ENCODE data around the gene TTC1.
A peak's percentile ranks its signal among the peaks of the same experiment; 100 is the strongest.
"Not testable (repeated sequence)": the region's sequence is repeated elsewhere in the genome, so short reads cannot be mapped to it uniquely, and the experiment has no call there.

TTC1 gene, protein sequence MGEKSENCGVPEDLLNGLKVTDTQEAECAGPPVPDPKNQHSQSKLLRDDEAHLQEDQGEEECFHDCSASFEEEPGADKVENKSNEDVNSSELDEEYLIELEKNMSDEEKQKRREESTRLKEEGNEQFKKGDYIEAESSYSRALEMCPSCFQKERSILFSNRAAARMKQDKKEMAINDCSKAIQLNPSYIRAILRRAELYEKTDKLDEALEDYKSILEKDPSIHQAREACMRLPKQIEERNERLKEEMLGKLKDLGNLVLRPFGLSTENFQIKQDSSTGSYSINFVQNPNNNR

DNA sequence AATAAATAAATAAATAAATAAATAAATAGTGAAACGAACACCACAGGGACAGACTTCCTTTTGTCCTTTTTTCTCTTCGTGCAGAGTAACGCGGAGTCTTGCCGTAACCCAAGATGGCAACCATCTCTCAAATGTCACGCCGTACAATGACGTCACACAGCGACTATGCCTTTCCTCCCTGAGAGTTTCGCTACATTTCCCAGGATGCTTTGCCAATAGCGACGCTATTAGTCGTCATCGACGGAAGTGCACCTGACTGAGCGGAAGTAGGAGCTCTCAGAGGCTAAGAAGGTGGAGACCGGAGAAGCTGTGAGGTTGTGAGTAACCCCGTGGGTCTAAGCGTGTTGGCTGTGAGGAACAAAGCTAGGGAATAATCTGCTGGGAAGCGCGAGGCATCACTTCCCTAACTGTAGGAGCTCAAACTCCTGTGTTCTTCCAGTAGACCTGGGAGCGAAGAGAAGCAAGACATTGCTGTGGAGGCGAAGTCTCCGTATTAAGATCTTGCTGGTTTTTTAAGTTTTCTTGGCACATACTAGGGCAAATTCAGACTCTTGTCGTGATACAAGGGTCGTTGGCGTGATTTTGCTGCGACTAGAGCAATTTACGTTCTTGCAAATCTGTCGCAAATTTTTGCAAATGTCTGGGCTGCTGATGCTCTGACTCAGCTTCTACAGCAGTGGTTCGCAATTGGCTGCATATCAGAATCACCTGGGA, at the start of gene TTC1:
Gene TTC1, plus strand, starts transcription at position 263 of the 714 bp plus-strand sequence. CDS start 1,390 bp downstream, outside the sequence.
- peak; percentile 96 for DNase-seq

DNA sequence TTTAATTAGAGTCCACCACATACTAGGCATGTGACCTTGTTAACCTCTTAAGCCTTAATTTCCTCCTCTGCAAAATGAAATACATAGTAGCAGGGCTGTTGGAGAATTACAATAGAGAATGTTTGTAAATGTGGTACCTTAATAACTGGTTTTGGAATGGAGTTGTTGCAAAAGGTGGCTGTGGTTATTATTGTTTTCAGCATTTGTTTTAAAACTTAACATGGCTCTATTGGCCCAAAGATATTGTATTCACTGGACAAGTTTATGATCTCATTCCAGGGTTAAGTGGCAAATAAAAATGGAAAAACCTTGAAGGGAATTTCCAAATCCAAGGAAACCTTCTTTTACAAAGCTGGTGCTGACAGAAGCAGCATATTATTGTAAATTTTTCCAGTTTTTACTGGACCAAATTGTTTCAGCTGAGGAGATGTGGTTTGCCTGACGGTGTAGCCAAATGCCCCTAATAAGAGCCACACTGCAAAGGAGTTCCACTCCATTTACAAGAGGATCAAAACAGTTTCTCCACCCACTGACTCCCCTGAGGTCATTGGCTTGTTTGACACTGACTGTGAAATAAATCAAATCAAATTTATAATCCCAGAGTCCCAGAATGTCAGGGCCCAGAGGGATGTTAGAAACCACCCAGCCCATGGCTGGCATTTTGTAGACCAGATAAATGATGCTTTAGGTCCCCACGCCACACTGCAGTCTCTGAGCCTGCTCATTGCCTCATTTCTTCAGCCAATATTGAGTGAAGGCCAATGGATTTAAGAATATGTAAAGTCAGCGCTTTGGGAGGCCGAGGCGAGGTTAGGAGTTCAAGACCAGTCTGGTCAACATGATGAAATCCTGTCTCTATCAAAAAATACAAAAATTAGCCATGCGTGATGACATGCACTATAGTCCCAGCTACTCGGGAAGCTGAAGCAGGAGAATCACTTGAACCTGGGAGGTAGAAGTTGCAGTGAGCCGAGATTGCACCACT, 47.5 kb upstream of the TTC1 start:
- no peak for DNase-seq

DNA sequence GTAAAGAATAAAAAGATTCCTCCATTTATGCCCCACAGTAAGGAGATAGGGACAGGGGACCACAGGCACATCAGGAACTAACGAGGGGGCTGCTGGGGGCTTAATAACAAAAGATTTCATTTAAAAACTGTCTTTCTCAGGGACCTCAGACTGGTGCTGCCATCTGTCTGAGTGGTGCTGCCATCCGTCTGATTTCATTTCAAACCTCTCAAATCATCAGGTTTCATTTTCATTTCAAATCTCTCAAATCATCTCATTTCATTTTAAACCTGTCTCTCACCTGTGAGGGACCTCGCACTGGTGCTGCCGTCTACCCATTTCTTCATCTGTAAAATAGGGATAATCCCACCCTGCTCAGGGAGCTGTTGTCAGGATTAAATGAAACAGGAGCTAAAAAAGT, 46.7 kb upstream of the TTC1 start:
- DNase-seq: no peak

DNA sequence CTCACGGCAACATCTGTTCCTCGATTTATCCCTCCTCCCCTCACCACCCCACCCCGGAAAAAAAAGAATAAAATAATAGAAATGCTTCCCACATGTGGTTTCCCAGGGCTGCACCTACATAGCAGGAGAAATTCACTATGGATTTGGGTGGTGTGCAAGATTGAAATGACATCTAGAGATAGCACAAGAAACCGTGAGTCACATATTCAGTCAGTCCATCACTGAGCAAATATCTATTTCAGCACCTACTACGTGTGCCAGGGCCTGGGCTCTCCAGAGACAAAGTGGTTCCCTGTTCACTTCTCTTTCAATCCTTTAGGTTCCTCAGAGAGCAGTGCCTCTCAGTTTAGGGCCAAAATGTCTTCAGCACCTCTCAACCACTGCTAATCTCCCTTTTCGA, 45.0 kb upstream of the TTC1 start:
- no peak for DNase-seq

DNA sequence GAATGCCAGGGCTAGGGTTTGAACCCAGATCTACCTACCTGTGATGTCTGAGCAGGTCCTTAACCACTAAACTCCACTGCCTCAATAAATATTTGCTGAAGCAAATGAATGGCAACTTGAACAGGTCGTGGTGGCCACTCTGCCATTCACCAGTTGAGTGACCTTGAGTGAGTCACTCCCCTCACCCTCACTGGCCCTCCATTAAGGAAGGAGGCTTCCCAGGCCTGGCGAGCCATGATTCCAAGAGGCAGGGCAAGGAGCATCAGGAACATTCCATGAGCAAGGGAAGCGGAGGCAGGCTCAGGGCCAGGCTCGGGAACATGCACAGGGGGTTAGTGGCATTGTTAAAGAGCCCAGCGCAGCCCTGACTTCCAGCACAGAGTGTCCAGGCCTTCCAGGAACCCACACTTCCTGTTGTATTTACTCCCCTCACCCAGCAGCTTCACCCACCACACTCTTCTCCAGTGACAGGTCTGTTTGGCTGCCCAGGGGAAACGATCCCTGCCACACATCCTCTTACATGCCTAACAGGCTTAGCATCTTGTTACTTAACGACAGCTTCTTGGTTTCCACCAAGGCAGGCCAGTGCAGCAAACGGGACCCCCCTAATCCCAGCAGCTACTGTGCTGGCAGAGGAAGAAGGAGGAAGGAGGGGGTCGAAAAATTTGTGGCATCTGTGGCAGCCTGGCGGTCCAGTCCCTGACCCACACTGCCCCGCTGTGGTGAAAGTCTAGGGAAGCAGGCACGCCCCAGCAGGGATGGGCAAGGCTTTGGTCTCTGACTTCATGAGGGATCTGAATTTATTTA, 43.7 kb upstream of the TTC1 start:
- DNase-seq: no peak

DNA sequence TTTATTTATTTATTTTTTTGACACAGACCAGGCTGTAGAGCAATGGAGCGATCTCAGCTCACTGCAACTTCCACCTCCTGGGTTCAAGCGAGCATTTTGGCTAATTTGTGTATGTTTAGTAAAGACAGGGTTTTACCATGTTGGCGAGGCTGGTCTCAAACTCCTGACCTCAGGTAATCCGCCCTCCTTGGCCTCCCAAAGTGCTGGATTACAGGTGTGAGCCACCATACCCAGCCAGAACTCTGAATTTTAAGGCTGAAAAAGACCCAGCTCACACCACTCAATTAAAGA, 43.2 kb upstream of the TTC1 start:
- not testable (repeated sequence) for DNase-seq

DNA sequence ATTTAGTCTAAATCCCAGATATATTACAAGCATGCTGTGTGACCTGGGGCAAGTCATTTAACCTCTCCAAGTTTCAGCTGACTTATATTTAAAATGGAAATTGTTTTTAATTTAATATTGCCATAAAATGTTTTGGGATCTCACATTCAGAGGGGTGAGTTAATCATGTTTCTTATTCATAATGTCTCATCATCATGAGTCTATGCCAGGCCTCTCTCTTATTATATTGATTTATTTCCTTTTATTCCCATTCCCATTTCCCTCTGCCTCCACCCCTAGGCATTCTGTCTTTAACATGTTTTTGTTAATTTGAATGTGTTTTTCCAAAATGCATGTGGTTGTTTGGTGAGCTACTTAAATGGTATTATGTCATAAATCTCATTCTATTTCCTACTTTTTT, 39.0 kb upstream of the TTC1 start:
- no peak for DNase-seq

DNA sequence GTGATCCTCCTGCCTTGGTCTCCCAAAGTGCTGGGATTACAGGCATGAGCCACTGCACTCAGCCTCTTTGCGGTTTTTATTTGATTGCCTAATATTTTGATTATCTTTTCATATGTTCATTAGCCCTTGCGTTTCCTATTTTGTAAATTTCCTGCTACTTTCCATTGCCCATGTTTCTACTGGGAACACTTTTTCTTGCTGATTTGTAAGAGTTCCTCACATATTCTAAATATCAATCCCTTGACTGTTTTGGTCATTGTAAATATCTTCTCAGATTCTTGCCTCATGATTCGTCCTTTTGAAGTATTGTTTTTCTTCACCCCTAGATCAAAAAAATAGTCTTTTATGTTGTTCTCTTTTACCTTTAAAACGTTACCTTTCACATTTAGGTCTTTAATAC, 37.9 kb upstream of the TTC1 start:
- no peak for DNase-seq

DNA sequence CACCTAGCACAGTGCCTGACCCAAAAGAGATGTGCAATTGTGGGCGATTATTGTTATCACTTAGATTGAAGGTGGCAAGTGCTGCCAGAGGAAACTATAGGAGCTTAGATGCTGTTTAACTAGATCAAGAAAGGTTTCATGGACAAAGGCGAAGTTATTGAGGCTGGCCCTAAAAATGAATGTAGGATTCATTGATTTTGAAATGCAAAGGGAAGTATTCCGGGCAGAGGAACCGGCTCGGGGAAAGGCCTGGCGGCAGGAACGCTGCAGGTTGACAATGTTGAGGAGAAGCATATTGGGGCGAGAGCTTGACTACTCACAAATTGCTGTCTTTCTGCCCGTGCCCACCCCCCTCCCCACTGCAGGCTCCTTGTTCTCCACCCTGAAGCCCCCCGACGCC, 37.4 kb upstream of the TTC1 start:
- DNase-seq: no peak

DNA sequence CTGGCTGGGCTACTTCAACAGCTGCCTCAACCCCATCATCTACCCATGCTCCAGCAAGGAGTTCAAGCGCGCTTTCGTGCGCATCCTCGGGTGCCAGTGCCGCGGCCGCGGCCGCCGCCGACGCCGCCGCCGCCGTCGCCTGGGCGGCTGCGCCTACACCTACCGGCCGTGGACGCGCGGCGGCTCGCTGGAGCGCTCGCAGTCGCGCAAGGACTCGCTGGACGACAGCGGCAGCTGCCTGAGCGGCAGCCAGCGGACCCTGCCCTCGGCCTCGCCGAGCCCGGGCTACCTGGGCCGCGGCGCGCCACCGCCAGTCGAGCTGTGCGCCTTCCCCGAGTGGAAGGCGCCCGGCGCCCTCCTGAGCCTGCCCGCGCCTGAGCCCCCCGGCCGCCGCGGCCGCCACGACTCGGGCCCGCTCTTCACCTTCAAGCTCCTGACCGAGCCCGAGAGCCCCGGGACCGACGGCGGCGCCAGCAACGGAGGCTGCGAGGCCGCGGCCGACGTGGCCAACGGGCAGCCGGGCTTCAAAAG, 36.9 kb upstream of the TTC1 start:
- DNase-seq: no peak

DNA sequence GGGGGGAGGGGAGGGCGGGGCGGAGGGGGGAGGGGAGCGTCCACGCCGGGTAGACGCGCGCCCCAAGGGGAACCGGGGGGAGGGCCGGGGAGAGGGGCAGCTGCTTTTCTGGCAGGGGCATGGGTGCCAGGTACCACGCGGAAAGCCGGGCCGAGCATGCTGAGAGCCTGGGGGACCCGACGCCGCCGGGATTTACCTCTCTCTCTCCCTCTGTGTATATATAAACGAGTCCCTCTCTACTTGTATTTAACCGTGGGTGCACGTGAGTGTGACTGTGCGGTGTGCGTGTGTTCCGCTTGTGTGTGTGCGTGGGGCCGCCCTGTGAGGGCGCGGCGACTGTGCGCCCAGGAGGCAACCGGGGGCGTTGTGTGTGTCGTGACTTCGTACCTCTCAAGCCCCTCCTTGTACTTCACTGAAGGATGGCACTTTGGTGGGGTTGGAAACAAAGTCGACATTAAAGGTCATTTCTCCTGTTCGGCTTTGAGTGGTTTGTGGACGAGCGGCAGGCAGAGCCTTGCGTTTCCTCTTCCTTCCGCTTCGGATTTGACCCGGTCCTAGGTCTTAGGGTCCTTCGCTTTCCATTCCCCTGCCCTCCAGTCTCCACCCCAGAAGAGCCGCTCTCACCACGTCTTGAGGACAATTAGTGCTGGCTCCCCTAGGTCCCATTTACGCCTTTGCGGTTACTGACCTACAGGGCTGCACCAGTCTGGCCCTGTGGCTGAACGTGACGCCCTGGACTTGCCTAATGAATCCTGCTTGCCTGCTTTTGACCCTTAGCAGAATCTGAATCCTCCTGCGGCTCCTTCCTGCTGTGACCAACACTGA, 36.2 kb upstream of the TTC1 start:
- no peak for DNase-seq

DNA sequence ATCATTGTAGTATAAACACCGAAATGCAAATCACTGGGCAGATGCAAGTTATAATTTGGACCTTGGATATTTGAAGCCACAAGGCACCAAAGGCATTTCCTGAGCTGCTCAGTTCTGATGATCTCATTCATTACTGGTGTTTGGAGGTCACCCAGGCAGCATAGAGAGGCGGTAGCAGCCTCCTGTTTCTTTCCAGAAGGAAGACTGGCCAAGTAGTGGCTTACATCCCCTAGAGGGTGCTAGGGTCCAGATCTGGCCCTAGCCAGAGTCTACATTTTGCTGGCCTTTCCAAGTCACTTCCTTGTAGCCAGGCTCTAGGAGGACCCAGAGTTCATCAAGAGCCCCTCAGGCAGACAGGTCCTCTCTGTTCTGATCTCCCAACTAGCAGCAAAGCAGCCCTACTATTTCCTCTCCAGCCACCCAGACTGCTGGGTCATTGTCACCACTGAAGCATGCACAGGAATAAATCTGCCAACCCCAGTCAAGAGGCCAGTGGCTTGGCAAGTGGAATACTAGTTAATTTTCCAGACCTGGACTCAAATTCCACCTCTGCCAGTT, 33.4 kb upstream of the TTC1 start:
- no peak for DNase-seq

DNA sequence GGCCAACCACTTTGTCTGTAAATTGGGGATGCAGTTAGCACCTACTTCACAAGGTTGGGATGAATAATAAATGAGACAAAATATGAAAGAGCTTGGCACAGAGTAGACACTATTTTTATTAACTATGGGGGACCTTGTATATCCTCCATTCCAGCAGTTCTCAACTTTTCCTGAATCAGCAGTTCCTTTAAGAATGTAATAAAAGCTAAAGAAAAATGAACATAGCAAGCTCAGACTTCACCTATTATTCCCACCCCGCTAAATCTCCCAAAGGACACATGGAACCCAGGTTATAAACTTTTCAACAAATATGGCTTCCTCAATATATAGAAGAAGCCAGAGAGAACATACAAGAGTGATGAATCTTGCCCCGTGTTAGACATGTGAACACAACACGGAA, 32.0 kb upstream of the TTC1 start:
- no peak for DNase-seq

DNA sequence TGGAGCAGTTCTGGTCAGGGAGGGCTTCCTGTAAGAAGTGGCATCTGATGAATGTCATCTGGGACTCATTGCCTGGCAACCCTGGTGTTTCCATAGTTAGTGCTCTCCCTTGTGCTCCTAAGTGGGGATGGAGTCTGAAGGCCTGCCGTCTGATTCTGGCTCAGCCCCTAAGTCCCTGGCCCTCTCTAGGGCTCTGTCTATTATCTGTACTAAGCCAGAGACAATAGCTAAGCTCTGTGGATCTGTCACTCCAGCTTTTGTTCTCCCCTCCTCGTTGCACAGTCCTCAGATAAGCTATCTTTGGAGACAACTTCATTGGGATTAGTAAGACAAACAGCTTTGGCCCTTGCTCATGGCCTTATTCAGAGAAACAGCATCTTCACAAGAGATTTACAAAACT, 30.6 kb upstream of the TTC1 start:
- DNase-seq: no peak

DNA sequence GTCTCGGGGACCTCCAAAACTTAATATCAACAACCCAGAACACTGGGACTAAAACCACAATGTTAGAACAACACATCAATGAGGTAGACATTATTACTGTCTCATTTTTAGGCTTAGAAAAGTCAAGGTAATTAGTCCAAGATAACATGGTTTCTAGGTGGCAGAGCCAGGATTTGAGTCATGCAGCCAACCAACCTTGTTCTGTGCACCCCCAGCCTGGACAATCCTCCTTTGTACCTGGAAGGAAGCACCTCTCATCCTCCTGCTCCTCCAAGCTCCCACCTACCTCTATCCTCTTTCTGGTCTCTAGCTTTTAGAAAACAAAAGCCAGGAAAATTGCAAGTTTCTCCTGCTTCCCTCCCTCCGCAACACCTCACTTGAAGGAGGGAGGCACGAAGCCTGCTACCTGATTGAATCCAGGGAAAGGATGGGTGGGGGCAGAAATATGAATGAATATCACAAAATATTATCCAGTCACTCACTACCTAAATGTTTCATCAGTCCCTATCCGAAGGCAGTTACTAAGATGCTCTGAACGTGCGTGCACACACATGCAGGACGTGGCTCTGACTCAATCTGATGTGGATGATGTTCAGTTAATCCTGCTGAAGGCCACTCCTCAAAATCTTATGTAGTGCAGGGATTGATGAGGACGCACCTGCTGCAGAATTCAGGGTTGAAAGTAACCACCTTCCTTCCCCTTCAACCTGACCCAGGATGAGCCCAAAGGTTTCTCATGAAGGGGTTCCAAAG, 26.3 kb upstream of the TTC1 start:
- no peak for DNase-seq

DNA sequence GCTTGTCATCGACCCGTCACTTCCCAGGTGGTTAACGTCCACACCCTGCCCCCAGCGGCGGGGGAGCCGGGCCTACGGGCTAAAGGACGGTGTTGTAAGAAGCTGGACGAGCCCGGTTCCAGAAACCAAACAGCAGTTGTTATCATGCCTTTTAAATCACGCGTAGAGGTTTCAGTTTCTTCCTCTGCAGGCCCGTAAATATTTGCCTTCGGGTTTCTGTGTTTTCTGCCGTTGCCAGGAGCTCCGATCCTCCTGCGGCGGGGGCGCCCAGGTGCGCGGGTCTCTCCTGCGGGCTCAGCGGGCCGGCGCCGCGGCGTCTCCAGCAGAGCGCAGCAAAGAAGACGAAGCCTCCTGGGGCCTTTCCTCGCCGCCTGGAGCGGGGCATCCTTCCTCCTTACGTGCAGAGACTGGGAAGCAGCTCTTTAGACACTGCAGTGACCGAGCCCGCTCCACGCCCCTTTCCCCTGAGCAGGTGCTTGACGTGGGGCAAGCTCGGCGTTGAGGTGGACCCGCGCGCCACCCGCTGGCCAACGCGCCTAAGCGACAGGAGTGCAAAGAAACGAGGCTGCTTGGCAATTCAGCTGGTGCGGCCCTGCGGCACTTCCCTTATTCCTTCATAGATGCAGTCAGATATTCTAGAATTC, 21.8 kb upstream of the TTC1 start:
- peak; percentile 10 for DNase-seq

DNA sequence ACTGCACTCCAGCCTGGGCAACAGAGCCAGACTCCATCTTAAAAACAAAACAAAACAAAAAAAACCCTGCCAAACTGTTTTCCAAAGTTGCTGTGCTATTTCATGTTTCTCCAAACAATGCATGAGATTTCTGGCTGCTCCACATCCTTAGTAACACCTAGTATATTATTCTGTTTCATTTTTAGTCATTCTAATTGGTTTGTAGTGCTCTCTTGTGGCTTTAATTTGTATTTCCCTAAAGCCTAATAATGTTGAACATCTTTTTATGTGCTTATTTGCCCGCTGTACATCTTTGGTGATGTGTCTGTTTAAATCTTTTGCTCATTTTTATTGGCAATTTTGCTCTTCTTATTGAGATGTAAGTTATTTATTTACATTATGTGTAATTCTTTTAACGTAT, 18.4 kb upstream of the TTC1 start:
- DNase-seq: no peak

DNA sequence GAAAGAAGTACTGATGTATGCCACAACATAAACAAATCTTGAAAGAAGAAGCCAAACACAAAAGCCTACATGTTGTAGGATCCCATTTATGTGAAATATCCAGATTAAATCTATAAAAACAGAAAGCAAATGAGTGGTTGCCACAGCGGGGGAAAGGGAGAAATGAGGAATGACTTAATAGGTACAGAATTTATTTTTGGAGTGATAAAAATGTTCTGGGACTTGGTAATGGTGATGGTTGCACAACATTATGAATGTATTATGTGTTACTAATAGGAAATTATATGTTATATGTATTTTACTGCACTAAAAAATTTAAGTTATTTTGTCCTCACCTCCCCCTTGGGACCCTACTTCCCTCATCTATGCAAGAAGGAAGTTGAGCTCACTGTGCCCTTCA, 16.4 kb upstream of the TTC1 start:
- no peak for DNase-seq

DNA sequence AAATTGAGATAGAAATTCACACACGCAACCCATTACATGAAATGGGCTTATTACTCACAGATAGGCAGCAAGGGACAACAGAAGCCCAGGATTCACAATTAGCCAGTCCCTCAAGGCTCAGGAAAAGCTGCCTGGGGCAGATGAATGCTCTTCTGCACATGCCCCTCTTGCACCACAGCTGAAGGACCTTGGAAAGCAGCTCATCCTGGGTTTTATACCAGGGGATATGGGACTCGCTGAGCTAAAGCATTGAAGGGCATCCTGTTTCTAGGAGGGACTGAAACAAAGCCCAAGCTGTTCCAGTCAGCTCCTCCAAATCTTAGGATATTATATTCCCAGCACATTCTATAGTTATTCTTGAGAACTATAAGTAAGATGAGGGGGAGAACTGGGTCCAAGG, 15.7 kb upstream of the TTC1 start:
- DNase-seq: no peak

DNA sequence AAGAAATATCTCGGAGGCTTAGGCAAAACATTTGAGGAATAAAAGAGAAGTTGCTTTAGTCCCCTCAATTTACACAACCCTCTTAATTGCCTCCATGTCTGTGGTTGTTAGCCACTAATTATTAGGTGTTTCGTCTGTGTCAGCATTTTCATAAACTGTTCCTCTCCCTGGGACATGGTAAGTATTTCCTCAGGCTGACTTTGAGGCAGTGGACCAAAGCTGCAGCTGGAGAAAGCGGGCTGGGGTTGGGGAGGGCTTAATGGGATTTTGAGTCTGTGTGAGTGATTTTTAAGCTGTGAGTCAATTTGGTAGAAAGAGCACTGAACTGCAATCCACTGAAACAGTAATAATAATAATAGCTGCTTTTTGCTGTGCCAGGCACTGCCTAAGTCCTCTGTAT, 13.0 kb upstream of the TTC1 start:
- DNase-seq: no peak

Data from SIG-M5 (cell line).